Epidermal melanocyte (primary cell): ENCODE data around the gene USH1G.
"Not testable (repeated sequence)": the region's sequence is repeated elsewhere in the genome, so short reads cannot be mapped to it uniquely, and the experiment has no call there.

ENCODE experiments used
- DNase-seq: peaks from one replicate; pipeline ENCODE4 v3.0.0; 2011; ENCODE audit warnings: low spot score; ENCODE audit not compliant: insufficient read length

The USH1G gene

GRCh38 chr17:74922694-74923537, at the start of gene USH1G:
Gene USH1G (minus strand): TSS chr17:74923255. CDS start chr17:74923073, 182 bp downstream.
- DNase-seq: peak; percentile 52

GRCh38 chr17:74972107-74972972, 49.3 kb upstream of the USH1G start, which contains the start of gene HID1:
Gene HID1 (minus strand): TSS chr17:74972759. CDS start chr17:74972656, 103 bp downstream.
- DNase-seq: no peak

- DNase-seq: no peak
These were observed 48.7 kb upstream of the USH1G start for GRCh38 chr17:74971842-74972106.

GRCh38 chr17:74971069-74971841, 48.2 kb upstream of the USH1G start:
- DNase-seq: no peak

GRCh38 chr17:74970395-74970794, 47.3 kb upstream of the USH1G start:
- no peak for DNase-seq

- not testable (repeated sequence) for DNase-seq
These were observed 46.4 kb upstream of the USH1G start for GRCh38 chr17:74969501-74969900.

- DNase-seq: no peak
These were observed 45.3 kb upstream of the USH1G start for GRCh38 chr17:74968361-74968780.

GRCh38 chr17:74964988-74965622, 42.0 kb upstream of the USH1G start:
- no peak for DNase-seq

- DNase-seq: no peak
These were observed 41.2 kb upstream of the USH1G start for GRCh38 chr17:74964246-74964761.

GRCh38 chr17:74963656-74964055, 40.6 kb upstream of the USH1G start:
- no peak for DNase-seq

- DNase-seq: no peak
These were observed 39.8 kb upstream of the USH1G start for GRCh38 chr17:74962622-74963394.

GRCh38 chr17:74961657-74962350, 38.7 kb upstream of the USH1G start:
- DNase-seq: peak; percentile 96

GRCh38 chr17:74960570-74961342, 37.7 kb upstream of the USH1G start:
- no peak for DNase-seq

- no peak for DNase-seq
These were observed 36.9 kb upstream of the USH1G start for GRCh38 chr17:74959826-74960515.

- DNase-seq: peak; percentile 79
These were observed 35.1 kb upstream of the USH1G start for GRCh38 chr17:74957935-74958740.

GRCh38 chr17:74956093-74956492, 33.0 kb upstream of the USH1G start:
- no peak for DNase-seq

- DNase-seq: no peak
These were observed 31.8 kb upstream of the USH1G start for GRCh38 chr17:74954665-74955421.
